ENCODE data around the gene C6orf58.
"Not testable (repeated sequence)": the region's sequence is repeated elsewhere in the genome, so short reads cannot be mapped to it uniquely, and the experiment has no call there.

C6orf58 gene

DNA sequence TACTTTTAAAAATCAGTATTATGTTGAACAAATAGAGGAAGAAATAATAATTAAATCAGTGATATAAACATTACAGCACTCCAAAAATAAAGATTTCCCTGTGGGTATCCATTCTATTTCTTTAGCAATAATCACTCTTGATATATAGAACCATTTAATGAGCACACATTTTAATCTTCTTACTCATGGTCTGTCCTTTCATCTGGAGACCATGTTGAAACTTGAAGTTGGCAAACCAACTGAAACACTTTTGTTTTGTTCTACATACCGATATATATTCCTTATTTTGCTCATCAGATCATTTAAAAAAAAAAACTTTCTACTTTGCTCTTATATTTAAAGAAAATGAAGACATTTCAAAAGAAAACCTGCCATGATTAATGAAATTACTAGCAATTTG is 13.4 kb downstream of the C6orf58 start:
- no peak for DNase-seq (ENCODE audit: low read depth in 3 of 3, low spot score in 1 of 3)

DNA sequence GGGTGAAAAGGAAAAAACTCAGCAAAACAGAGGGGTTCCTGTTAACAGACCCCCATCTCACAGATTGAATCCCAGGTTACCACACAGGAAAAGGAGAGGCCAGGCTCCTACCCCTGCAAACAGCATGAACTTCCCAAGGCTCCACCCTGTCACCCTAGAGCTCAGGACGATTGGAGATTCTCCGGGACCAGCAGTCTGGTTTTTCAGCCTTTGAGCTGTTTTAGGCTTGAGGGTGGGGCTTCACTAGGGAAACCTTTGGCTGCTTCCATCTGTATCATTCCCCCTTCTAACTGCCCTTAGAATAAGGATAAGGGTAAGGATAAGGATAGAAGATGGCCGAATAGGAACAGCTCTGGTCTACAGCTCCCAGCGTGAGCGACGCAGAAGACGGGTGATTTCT is 16.0 kb downstream of the C6orf58 start:
- DNase-seq (ENCODE audit: low read depth in 3 of 3, low spot score in 1 of 3) = no peak

DNA sequence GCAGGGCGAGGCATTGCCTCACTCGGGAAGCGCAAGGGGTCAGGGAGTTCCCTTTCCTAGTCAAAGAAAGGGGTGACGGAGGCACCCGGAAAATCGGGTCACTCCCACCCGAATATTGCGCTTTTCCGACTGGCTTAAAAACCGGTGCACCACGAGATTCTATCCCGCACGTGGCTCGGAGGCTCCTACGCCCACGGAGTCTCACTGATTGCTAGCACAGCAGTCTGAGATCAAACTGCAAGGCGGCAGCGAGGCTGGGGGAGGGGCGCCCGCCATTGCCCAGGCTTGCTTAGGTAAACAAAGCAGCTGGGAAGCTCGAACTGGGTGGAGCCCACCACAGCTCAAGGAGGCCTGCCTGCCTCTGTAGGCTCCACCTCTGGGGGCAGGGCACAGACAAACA is 16.5 kb downstream of the C6orf58 start:
- not testable (repeated sequence) for DNase-seq (ENCODE audit: low read depth in 3 of 3, low spot score in 1 of 3)

DNA sequence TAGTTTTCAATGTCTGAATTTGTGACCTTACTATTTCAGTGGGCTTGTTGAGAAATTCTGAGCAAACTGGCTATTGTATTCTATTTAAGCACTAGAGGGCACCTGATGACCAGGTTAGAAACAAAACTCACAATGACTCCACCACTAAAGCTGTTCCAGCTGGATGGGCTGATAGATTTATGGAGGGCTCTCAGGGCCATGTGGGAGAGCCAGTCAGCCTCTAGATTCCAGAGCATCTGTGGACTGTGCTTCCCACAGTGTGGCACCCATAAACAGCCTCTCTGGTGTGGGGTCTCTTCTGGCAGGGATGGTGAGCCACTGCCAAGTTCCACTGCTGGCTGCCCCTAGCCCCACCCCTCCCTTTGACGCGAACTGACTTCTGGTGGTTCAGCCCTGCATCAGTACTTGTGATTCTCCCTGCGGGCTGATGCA is 29.2 kb downstream of the C6orf58 start:
- DNase-seq (ENCODE audit: low read depth in 3 of 3, low spot score in 1 of 3) = no peak

DNA sequence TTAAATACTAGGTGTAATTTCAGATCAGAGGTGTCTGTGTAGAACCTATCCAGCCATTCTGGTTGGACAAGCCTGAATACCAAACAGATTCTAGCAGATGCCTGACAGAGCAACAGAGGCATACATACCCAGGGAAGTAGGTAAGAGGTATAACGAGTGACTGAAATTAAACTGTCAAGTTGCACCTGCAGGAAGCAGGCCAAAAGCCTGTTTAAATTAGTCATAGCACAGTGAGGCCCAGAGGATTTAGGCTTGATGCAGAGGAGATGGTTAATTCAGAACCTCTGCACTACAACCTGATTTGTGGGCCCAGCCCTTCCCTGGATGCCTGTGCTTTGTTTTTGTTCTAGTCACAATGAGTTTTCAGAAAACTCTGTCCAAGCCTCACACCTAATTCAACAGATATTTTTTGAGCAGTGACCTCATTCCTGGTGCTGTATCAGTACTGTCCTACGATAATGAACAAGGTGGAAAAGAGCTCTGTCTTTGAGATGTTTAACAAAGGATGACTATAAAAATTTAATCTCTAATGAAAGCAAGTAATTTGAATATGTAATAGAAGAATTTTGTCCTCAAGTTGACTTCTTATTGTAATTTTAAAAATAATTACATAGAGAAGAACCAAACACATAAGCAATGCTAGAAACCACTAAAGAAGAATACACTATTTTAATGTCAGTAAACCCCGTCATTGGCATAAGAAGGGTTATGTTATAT is 31.7 kb downstream of the C6orf58 start:
- DNase-seq (ENCODE audit: low read depth in 3 of 3, low spot score in 1 of 3) = no peak

DNA sequence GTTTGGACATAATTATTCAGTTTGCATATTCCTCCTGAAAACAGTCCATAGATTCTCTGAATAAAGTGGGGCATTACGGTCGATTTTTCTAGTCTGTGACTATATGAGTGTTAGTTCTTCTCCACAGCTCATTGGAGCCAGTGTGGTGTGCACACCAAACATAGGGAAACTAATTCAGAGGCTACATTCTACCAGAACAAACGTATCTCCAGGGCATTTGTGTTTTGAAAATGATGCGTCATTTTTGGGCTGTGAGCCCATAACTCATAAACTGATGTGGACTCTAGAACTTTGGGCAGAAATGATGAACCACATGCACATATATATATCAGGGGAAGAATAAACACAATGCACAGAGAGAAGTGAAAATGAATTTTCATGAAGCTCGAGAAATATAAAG is 41.8 kb downstream of the C6orf58 start:
- DNase-seq (ENCODE audit: low read depth in 3 of 3, low spot score in 1 of 3) = no peak

DNA sequence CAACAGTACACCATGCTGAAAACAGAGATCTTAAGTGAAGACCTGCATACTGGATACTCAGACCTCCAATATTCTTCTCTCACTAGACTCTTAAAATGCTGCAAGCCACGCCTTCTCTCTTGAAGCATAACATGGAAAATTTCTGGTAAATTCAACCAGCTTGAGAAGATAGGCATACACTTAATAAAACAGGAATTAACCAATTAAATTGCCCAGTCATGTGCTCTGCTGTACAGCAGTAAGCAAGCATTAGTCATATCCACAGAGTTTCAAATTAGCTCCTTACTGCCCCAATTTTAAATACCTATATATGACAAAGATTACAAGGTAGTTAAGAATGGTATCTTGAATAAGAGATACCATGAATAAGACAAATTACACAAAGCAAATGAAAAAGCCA is 53.8 kb downstream of the C6orf58 start:
- DNase-seq (ENCODE audit: low read depth in 3 of 3, low spot score in 1 of 3) = no peak

DNA sequence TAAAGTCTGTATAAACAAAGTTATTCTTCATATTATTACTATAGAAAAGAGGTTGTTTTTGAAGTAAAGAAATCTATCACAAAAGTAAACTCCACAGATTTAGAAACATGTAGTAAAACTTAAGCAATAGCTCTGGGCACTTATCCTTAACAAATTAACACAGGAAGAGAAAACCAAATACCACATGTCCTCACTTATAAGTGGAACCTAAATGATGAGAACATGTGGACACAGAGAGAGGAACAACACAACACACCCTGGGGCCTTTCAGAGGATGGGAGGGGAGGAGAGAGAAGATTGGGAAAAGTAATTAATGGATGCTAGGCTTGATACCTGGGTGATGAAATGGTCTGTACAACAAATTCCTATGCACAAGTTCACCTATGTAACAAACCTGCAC is 57.2 kb downstream of the C6orf58 start:
- no peak for DNase-seq (ENCODE audit: low read depth in 3 of 3, low spot score in 1 of 3)

DNA sequence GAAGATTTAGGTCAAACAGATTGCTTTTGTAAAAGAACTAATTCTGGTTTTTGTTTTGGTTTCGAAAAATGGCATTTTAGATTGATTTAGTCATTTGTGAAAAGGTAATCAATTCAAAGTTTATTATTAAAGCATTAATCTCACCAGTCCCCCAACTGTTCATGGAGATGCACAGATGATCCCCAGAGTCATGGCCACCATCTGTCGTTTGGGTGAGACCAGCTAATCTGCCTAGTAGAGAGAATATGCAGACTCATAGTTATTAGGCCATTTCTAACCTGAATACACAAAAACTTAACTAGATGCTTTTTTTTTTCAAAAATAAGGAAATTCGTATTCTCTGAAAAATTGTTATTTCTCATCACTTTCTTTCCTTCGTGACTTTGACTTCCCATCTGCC is 58.1 kb downstream of the C6orf58 start:
- no peak for DNase-seq (ENCODE audit: low read depth in 3 of 3, low spot score in 1 of 3)

DNA sequence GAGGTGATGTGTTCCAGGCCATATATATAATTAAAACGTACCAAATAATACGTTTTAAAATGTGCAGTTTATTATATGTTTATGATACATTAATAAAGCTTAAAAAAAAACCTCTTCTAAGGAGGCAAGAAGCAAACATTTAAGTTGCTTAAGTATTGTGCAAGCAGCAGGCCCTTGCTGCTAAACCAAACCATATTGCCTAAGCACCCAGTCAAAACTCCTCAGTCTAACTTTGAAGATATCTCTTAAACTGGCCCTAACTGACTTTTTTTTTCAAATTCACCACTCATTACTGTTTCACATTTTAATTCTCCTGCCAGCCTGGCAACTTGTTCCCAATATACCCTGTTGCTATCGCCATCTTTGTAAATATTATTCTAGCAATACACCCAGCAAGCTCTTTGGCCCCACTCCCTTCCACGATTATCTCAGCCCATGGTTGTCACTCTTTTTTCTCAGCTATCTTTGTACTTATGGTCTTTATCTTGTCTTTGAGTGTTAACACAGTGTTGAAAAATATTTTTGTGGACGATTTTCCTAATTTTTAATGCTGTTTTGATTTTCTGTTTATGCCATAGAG is 60.9 kb downstream of the C6orf58 start:
- DNase-seq (ENCODE audit: low read depth in 3 of 3, low spot score in 1 of 3) = no peak

Data from stimulated activated CD4-positive, alpha-beta T cell treated with anti-CD3 and anti-CD28 coated beads, TNF-alpha, amount 100 ng/mL, for 1 hour (primary cell).